ENCODE results near the gene PTPRB. TPM values are rescaled to one million over a fixed set of nuclear protein-coding genes. Genes with fewer than 3 reads are reported as not detected.

PTPRB gene
- total and polyA plus RNA-seq, 11 donors: 17.0 to 41.5 (median 34.2) TPM

DNA sequence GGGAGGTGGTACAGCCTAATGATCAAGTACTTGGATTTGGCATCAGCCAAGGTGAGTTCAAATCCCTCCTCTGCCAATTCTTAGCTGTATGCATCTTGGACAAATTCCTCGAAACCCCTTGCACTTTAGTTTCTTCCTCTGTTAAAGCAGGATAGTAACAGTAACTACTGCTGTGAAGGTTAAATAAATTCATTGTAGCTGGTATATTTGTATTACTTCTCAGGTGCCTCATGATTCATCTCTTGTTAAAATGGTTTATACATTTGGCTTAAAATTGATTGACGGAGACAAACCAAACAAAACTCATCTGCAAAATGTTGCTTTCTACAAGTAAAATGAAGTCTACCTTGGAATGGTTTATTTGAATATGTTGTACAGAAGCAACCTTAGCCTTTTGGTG lies 2.3 kb upstream of the PTPRB start:
- Histone ChIP-seq H3K4me3 (no peak overlapping the region), H3K27me3 (no peaks in the 10 kb centered on the region), H3K27ac (no peak overlapping the region), H3K9me3 (no peaks in the 10 kb centered on the region), H3K4me1 (peaks cover 0 to 14% (median 0%) of the 10 kb centered on the region in 12 donors), H3K36me3 (no peaks in the 10 kb centered on the region)
- DNase-seq (no peak), ATAC-seq (no peak)
- intact Hi-C loops (cut with DNase I): no loop called here
- TF ChIP-seq CTCF (IDR thresholded peaks at IDR 0.05) (no peak), POLR2A (IDR thresholded peaks at IDR 0.05) (no peak)
- 95 to 98% (median 96%) methylated on average over 2 of the region's 2 CpGs for WGBS, 4 donors

DNA sequence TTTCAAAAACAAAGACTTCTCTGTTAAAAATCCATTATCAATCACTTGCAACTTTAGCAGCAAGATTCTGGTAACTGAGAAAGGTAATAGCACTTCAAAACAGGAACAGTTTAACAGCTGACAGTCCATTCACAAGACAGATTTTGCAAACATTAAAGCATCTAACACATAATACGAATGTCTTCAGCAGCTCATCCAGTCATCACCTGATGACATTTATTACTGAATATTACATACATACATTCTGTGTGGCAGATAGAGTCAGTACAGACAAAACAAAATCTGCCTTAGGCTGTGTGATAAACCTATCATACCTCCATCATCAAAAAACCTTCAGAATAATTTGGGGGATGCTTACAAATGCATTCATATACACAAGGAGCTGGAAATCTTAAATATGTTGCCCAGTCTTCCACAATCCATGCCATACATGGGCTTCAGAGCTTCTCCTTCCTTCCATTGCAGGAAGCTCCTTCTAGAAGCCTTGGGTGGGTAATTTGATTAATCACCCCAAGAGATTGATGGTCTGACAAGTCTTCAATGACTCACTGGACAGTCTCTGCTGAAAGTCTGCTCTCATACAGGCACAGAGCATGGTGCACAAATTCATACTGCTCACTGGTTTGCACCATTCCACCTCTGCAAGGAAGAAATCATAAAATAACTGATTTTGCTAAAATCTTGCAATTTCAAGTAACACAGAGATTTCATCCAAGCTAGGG lies 1.6 kb upstream of the PTPRB start:
- H3K4me3 ChIP-seq: no peak overlapping the region
- intact Hi-C loops (cut with DNase I): no loop called here
- H3K4me1 ChIP-seq: peaks cover 0 to 14% (median 0%) of the 10 kb centered on the region in 12 donors
- DNase-seq (no peak), ATAC-seq (no peak)
- H3K9me3 ChIP-seq: no peaks in the 10 kb centered on the region
- TF ChIP-seq CTCF (IDR thresholded peaks at IDR 0.05) (no peak), POLR2A (IDR thresholded peaks at IDR 0.05) (no peak)
- H3K36me3 ChIP-seq: no peaks in the 10 kb centered on the region
- H3K27me3 ChIP-seq: no peaks in the 10 kb centered on the region
- H3K27ac ChIP-seq: no peak overlapping the region
- 76 to 88% (median 83%) methylated on average over 1 of the region's 1 CpG for WGBS, 4 donors

DNA sequence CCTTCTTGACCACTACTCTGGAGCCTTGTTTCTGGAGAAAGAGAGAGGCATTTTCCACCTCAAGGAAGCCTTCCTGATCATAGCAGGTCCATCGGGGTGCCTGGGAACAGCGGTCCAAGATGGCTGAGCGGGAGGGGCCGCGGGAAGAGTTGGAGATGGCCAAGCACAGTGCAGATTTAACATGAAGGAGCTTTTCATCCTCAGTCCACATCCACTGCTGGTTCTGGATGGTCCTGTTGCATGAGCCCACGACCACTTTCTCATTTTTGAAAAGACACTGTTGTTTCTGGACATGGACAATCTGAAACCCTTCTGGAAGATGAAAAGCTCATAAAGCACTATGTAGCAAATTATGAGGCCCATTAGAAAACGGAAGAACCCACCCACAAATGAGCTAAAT lies 1.5 kb downstream of the PTPRB start:
- DNase-seq: no peak
- Histone ChIP-seq H3K4me3 (peak overlapping the region in 10 of 12 donors; percentile 18 to 57 (median 50)), H3K9me3 (no peaks in the 10 kb centered on the region), H3K4me1 (peaks cover 0 to 14% (median 0%) of the 10 kb centered on the region in 12 donors), H3K36me3 (no peaks in the 10 kb centered on the region), H3K27ac (peak overlapping the region in 9 of 12 donors; percentile 22 to 88 (median 75)), H3K27me3 (no peaks in the 10 kb centered on the region)
- 62 to 83% (median 72%) methylated on average over 7 of the region's 7 CpGs for WGBS, 4 donors
- intact Hi-C loops (cut with DNase I): no loop called here
- peak in 1 of 4 donors; percentile 37 for ATAC-seq
- TF ChIP-seq CTCF (IDR thresholded peaks at IDR 0.05): no peak

DNA sequence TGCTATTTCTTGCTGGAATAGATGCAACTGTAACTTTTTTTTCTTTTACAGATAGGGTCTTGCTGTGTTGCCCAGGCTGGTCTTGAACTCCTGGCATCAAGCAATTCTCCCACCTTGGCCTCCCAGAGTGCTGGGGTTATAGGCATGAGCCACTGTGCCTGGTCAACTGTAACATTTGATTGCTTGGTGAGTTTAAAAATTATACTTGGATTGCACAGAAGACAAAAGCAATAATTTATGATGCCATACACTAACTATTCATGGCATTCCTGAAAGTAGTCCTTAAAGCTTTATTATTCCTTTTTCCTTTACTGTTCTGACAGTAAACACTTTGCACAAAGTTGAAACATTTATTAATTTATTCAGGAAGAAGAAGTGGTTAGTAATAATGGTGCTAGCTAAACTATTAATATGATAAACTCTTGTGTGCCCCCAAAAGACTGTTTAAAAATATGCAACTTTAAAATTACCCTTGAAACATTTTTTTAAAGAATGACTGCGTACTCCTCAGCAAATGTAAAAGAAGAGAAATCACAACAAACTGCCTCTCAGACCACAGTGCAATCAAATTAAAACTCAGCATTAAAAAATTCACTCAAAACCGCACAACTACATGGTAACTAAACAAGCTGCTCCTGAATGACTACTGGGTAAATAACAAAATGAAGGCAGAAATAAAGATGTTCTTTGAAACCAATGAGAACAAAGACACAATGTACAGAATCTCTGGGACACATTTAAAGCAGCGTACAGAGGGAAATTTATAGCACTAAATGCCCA lies 8.3 kb downstream of the PTPRB start:
- ATAC-seq (no peak), DNase-seq (no peak)
- intact Hi-C loops (cut with DNase I): no loop called here
- peaks cover 0 to 14% (median 0%) of the 10 kb centered on the region in 12 donors for H3K4me1 ChIP-seq
- H3K27me3 ChIP-seq: no peaks in the 10 kb centered on the region
- no peaks in the 10 kb centered on the region for H3K9me3 ChIP-seq
- H3K36me3 ChIP-seq: no peaks in the 10 kb centered on the region
- peak overlapping the region in 8 of 12 donors; percentile 6 to 59 (median 30) for H3K27ac ChIP-seq
- peak overlapping the region in 3 of 12 donors; percentile 17 to 37 (median 35) for H3K4me3 ChIP-seq
- WGBS, 4 donors: 71 to 79% (median 74%) methylated on average over 3 of the region's 3 CpGs
- no peak for TF ChIP-seq CTCF (IDR thresholded peaks at IDR 0.05)
- no peak for TF ChIP-seq POLR2A (IDR thresholded peaks at IDR 0.05)
